H9 (cell line): ENCODE results near the gene KRTAP5-7. TPM values are rescaled to one million over a fixed set of nuclear protein-coding genes. Genes with fewer than 3 reads are reported as not detected.

Source experiments
- DNase-seq: peaks from one replicate; pipeline ENCODE4 v3.0.0-alpha.2; 2017
- H2AFZ ChIP-seq: one replicate; pipeline ENCODE4 v1.6.1; 2013; ENCODE audit warnings: mild to moderate bottlenecking, low read length, control low read depth, moderate library complexity
- H2AK5ac ChIP-seq: 2 replicates; pipeline ENCODE4 v1.6.1; 2013; ENCODE audit warnings: low read length, control low read depth, mixed read lengths; ENCODE audit not compliant: insufficient read length
- H2BK120ac ChIP-seq: one replicate; pipeline ENCODE4 v1.6.1; 2013; ENCODE audit warnings: low read depth, mild to moderate bottlenecking, low read length, control low read depth, inconsistent platforms; ENCODE audit not compliant: poor library complexity, severe bottlenecking
- H2BK12ac ChIP-seq: 2 replicates; pipeline ENCODE4 v1.6.1; 2013; ENCODE audit warnings: low read length, control low read depth, mixed read lengths, low read depth; ENCODE audit not compliant: insufficient read length
- H2BK15ac ChIP-seq: 2 replicates; pipeline ENCODE4 v1.6.1; 2013; ENCODE audit warnings: low read depth, low read length, control low read depth
- H2BK20ac ChIP-seq: one replicate; pipeline ENCODE4 v1.6.1; 2013; ENCODE audit warnings: low read depth, mild to moderate bottlenecking, low read length, control low read depth, inconsistent platforms; ENCODE audit not compliant: poor library complexity, severe bottlenecking
- H2BK5ac ChIP-seq: 2 replicates; pipeline ENCODE4 v1.6.1; 2013; ENCODE audit warnings: low read length, control low read depth, mixed read lengths; ENCODE audit not compliant: insufficient read length
- H3K14ac ChIP-seq: 2 replicates; pipeline ENCODE4 v1.6.1; 2013; ENCODE audit warnings: low read length, control low read depth; ENCODE audit not compliant: insufficient read depth
- H3K18ac ChIP-seq: 2 replicates; pipeline ENCODE4 v1.6.1; 2013; ENCODE audit warnings: low read depth, mild to moderate bottlenecking, mixed read lengths, low read length, control low read depth; ENCODE audit not compliant: insufficient read length
- H3K23ac ChIP-seq: 2 replicates; pipeline ENCODE4 v1.6.1; 2013; ENCODE audit warnings: low read length, control low read depth, mixed read lengths, low read depth; ENCODE audit not compliant: insufficient read length
- H3K23me2 ChIP-seq: 2 replicates; pipeline ENCODE4 v1.6.1; 2013; ENCODE audit warnings: low read depth, mild to moderate bottlenecking, mixed read lengths, low read length, control low read depth; ENCODE audit not compliant: insufficient read length, poor library complexity, severe bottlenecking
- H3K27ac ChIP-seq: 2 replicates; pipeline ENCODE4 v1.5.1; 2013; ENCODE audit warnings: low read length, control low read depth, mixed read lengths, low read depth; ENCODE audit not compliant: insufficient read length
- H3K27me3 ChIP-seq: 2 replicates; pipeline ENCODE4 v1.6.1; 2013; ENCODE audit warnings: low read length, control low read depth, inconsistent platforms; ENCODE audit not compliant: insufficient read depth
- H3K4ac ChIP-seq: 2 replicates; pipeline ENCODE4 v1.6.1; 2013; ENCODE audit warnings: low read depth, mild to moderate bottlenecking, control low read depth, inconsistent platforms, low read length, moderate library complexity
- H3K4me1 ChIP-seq: 2 replicates; pipeline ENCODE4 v1.6.1; 2013; ENCODE audit warnings: low read length, control low read depth, inconsistent platforms; ENCODE audit not compliant: insufficient read depth
- H3K4me2 ChIP-seq: 2 replicates; pipeline ENCODE4 v1.6.1; 2013; ENCODE audit warnings: low read length, control low read depth, mixed read lengths; ENCODE audit not compliant: insufficient read length, insufficient read depth
- H3K56ac ChIP-seq: 2 replicates; pipeline ENCODE4 v1.6.1; 2013; ENCODE audit warnings: low read depth, mild to moderate bottlenecking, mixed read lengths, low read length, control low read depth; ENCODE audit not compliant: insufficient read length
- H3K79me1 ChIP-seq: 2 replicates; pipeline ENCODE4 v1.6.1; 2013; ENCODE audit warnings: low read depth, mild to moderate bottlenecking, moderate library complexity, low read length, control low read depth, inconsistent platforms; ENCODE audit not compliant: insufficient read depth, poor library complexity, severe bottlenecking
- H3K79me2 ChIP-seq: 2 replicates; pipeline ENCODE4 v1.6.1; 2013; ENCODE audit warnings: low read length, control low read depth, inconsistent platforms; ENCODE audit not compliant: insufficient read depth
- H3K9ac ChIP-seq: 2 replicates; pipeline ENCODE4 v1.6.1; 2013; ENCODE audit warnings: low read length, control low read depth, mixed read lengths; ENCODE audit not compliant: insufficient read length; ENCODE audit errors: extremely low read depth
- H3K9me3 ChIP-seq: one replicate; pipeline ENCODE4 v1.6.1; 2013; ENCODE audit warnings: low read depth, low read length, inconsistent platforms; ENCODE audit not compliant: control insufficient read depth
- H3T11ph ChIP-seq: one replicate; pipeline ENCODE4 v1.6.1; 2013; ENCODE audit warnings: mild to moderate bottlenecking, low read length, control low read depth, inconsistent platforms
- H4K20me1 ChIP-seq: one replicate; pipeline ENCODE4 v1.6.1; 2013; ENCODE audit not compliant: control insufficient read depth, insufficient read length, insufficient read depth
- H4K5ac ChIP-seq: 2 replicates; pipeline ENCODE4 v1.6.1; 2013; ENCODE audit warnings: low read depth, mild to moderate bottlenecking, mixed read lengths, low read length, control low read depth; ENCODE audit not compliant: insufficient read length
- H4K8ac ChIP-seq: replicated peaks from 2 replicates; pipeline ENCODE4 v1.6.1; 2013; ENCODE audit warnings: low read length, control low read depth, mixed read lengths, low read depth; ENCODE audit not compliant: insufficient read length
- H4K91ac ChIP-seq: 2 replicates; pipeline ENCODE4 v1.6.1; 2013; ENCODE audit warnings: low read depth, mild to moderate bottlenecking, moderate library complexity, mixed read lengths, low read length, control low read depth; ENCODE audit not compliant: insufficient read length
- H3K27ac Mint-ChIP-seq, 3 experiments: 2 replicates in 2 of 3; 3 replicates in 1 of 3; pipeline ENCODE4 v1.8.0; 2020 to 2021; ENCODE audit warnings: mixed read lengths in 3 of 3, mild to moderate bottlenecking in 1 of 3, moderate library complexity in 1 of 3
- H3K27me3 Mint-ChIP-seq: 2 replicates; pipeline ENCODE4 v1.8.0; 2021; ENCODE audit warnings: low read depth, mild to moderate bottlenecking, moderate library complexity, mixed read lengths
- H3K36me3 Mint-ChIP-seq, 3 experiments: 2 replicates in 2 of 3; 3 replicates in 1 of 3; pipeline ENCODE4 v1.8.0; 2020 to 2021; ENCODE audit warnings: low read depth in 3 of 3, mixed read lengths in 3 of 3; ENCODE audit not compliant: insufficient read depth in 1 of 3
- H3K4me1 Mint-ChIP-seq, 2 experiments: 2 replicates each; pipeline ENCODE4 v1.8.0; 2020; ENCODE audit warnings: mixed read lengths in 2 of 2
- H3K4me3 Mint-ChIP-seq, 2 experiments: 2 replicates in 1 of 2; 3 replicates in 1 of 2; pipeline ENCODE4 v1.8.0; 2020 to 2021; ENCODE audit warnings: mild to moderate bottlenecking in 2 of 2, mixed read lengths in 2 of 2, moderate library complexity in 1 of 2
- H3K9me3 Mint-ChIP-seq, 2 experiments: 2 replicates in 1 of 2; 3 replicates in 1 of 2; pipeline ENCODE4 v1.8.0; 2020; ENCODE audit warnings: mild to moderate bottlenecking in 2 of 2, mixed read lengths in 2 of 2, moderate library complexity in 1 of 2
- WGBS: extraction: QIAGEN DNeasy Blood & Tissue Kit; methylation state at CpG from one replicate; pipeline ENCODE4 v1.1.7; 2013; ENCODE audit warnings: missing lambda C conversion rate, low lambda C conversion rate, mixed read lengths; ENCODE audit not compliant: insufficient read length; ENCODE audit errors: extremely low coverage; 5-methylcytosine and 5-hydroxymethylcytosine counted together
- total RNA-seq: library from RNA; stranded (reverse); gene quantifications from 2 replicates; pipeline ENCODE4 v1.2.1, GENCODE V29; 2021
- TF ChIP-seq, protein P1 (sequence below): fragments of 200-600 bp; sonication (generic); conservative IDR thresholded peaks from 3 replicates; pipeline ENCODE4 v1.8.0; 2021; ENCODE audit warnings: antibody characterized with exemption, mild to moderate bottlenecking

KRTAP5-7 gene
- total RNA-seq, 1 experiment from 2014 or later = not detected

DNA sequence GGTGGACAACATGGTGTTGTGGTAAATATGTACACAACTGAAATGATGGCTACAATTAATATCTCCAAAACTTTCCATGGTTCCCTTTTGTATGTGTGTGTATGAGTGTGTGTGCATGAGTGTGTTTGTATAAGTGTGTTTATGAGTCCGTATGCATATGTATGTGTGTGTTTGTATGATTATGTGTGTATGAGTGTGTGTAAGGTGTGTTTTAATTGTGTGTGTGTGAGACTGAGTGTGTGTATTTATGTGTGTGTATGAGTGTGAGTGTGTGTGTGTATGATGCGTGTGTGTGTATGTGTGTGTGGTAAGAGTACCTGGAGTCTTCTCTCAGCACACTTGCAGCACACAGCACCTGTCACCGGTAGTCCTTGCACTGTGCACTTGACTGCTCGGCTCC lies 29.0 kb downstream of the KRTAP5-7 start:
- H3K27ac ChIP-seq = no peak overlapping the region
- WGBS = 100% methylated on average over 2 of the region's 4 CpGs
- Mint-ChIP-seq H3K9me3 (peaks cover 19 to 24% of the 10 kb centered on the region in 2 experiments), H3K4me1 (peaks cover 7 to 8% of the 10 kb centered on the region in 2 experiments; a peak in 3 of 4 replicates), H3K4me3 (no peak overlapping the region), H3K36me3 (peaks cover 2 to 6% (median 5%) of the 10 kb centered on the region in 3 experiments; a peak in 4 of 7 replicates), H3K27me3 (peaks cover 7% of the 10 kb centered on the region), H3K27ac (no peak overlapping the region)
- no peak overlapping the region for H4K5ac ChIP-seq
- H2AFZ ChIP-seq = no peak overlapping the region
- H3K4ac ChIP-seq = no peak overlapping the region
- no peak overlapping the region for H2BK5ac ChIP-seq
- no peaks in the 10 kb centered on the region for H3K4me1 ChIP-seq
- no peak overlapping the region for H3K23ac ChIP-seq
- H2BK20ac ChIP-seq = no peak overlapping the region
- no peak for DNase-seq
- H3K9me3 ChIP-seq = no peaks in the 10 kb centered on the region
- no peak overlapping the region for H3K56ac ChIP-seq
- TF ChIP-seq, protein P1, sequence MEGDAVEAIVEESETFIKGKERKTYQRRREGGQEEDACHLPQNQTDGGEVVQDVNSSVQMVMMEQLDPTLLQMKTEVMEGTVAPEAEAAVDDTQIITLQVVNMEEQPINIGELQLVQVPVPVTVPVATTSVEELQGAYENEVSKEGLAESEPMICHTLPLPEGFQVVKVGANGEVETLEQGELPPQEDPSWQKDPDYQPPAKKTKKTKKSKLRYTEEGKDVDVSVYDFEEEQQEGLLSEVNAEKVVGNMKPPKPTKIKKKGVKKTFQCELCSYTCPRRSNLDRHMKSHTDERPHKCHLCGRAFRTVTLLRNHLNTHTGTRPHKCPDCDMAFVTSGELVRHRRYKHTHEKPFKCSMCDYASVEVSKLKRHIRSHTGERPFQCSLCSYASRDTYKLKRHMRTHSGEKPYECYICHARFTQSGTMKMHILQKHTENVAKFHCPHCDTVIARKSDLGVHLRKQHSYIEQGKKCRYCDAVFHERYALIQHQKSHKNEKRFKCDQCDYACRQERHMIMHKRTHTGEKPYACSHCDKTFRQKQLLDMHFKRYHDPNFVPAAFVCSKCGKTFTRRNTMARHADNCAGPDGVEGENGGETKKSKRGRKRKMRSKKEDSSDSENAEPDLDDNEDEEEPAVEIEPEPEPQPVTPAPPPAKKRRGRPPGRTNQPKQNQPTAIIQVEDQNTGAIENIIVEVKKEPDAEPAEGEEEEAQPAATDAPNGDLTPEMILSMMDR = no peak
- no peak overlapping the region for H4K91ac ChIP-seq
- H3K79me2 ChIP-seq = no peaks in the 10 kb centered on the region
- no peak overlapping the region for H3K4me2 ChIP-seq
- H3K14ac ChIP-seq = no peak overlapping the region
- H2BK120ac ChIP-seq = no peak overlapping the region
- no peaks in the 10 kb centered on the region for H4K20me1 ChIP-seq
- no peak overlapping the region for H3T11ph ChIP-seq
- H2BK15ac ChIP-seq = no peak overlapping the region
- H3K9ac ChIP-seq = no peak overlapping the region
- H3K27me3 ChIP-seq = no peaks in the 10 kb centered on the region
- no peak overlapping the region for H2AK5ac ChIP-seq
- no peak overlapping the region for H4K8ac ChIP-seq
- no peak overlapping the region for H2BK12ac ChIP-seq
- H3K23me2 ChIP-seq = no peaks in the 10 kb centered on the region
- no peaks in the 10 kb centered on the region for H3K79me1 ChIP-seq
- no peak overlapping the region for H3K18ac ChIP-seq
